Endodermal cell (in vitro differentiated cells): ENCODE results near the gene TCP1. TPM values are rescaled to one million over a fixed set of nuclear protein-coding genes. Genes with fewer than 3 reads are reported as not detected.

Experiments used
- DNase-seq: peaks from one replicate; pipeline ENCODE4 v3.0.0-alpha.2; 2017
- H3K27ac ChIP-seq: 2 replicates; pipeline ENCODE4 v1.5.1; 2013; ENCODE audit warnings: mild to moderate bottlenecking, low read depth, low read length, moderate library complexity
- H3K27me3 ChIP-seq: 2 replicates; pipeline ENCODE4 v1.6.1; 2013; ENCODE audit warnings: mild to moderate bottlenecking, low read length, moderate library complexity; ENCODE audit not compliant: insufficient read depth, control insufficient read depth, poor library complexity, severe bottlenecking
- H3K36me3 ChIP-seq: 2 replicates; pipeline ENCODE4 v1.7.0; 2013; ENCODE audit warnings: mild to moderate bottlenecking, low read length, moderate library complexity; ENCODE audit not compliant: control insufficient read depth, insufficient read depth
- H3K4me1 ChIP-seq: one replicate; pipeline ENCODE4 v1.7.0; 2013; ENCODE audit warnings: low read length; ENCODE audit not compliant: control insufficient read depth, insufficient read depth
- H3K4me3 ChIP-seq: 2 replicates; pipeline ENCODE4 v1.5.1; 2013; ENCODE audit warnings: mild to moderate bottlenecking, low read length, moderate library complexity
- H3K9ac ChIP-seq: 2 replicates; pipeline ENCODE4 v1.6.1; 2013; ENCODE audit warnings: mild to moderate bottlenecking, low read length, moderate library complexity; ENCODE audit not compliant: poor library complexity, severe bottlenecking; ENCODE audit errors: extremely low read depth
- H3K9me3 ChIP-seq: 2 replicates; pipeline ENCODE4 v1.6.1; 2013; ENCODE audit warnings: mild to moderate bottlenecking, low read length, moderate library complexity; ENCODE audit not compliant: control insufficient read depth
- H3K27ac Mint-ChIP-seq: 2 replicates; pipeline ENCODE4 v1.8.0; 2020; ENCODE audit warnings: mixed read lengths
- H3K27me3 Mint-ChIP-seq: 2 replicates; pipeline ENCODE4 v1.8.0; 2021; ENCODE audit warnings: mild to moderate bottlenecking, mixed read lengths; ENCODE audit not compliant: insufficient read depth
- H3K36me3 Mint-ChIP-seq: 2 replicates; pipeline ENCODE4 v1.8.0; 2020; ENCODE audit warnings: low read depth, mixed read lengths
- H3K4me1 Mint-ChIP-seq: 2 replicates; pipeline ENCODE4 v1.8.0; 2020; ENCODE audit warnings: mixed read lengths
- H3K4me3 Mint-ChIP-seq: 2 replicates; pipeline ENCODE4 v1.8.0; 2020; ENCODE audit warnings: mild to moderate bottlenecking, moderate library complexity, mixed read lengths
- H3K9me3 Mint-ChIP-seq: 2 replicates; pipeline ENCODE4 v1.8.0; 2020; ENCODE audit warnings: mild to moderate bottlenecking, mixed read lengths
- CTCF ChIP-seq: fragments of 200-600 bp; sonication (generic); conservative IDR thresholded peaks from 2 replicates; pipeline ENCODE4 v1.5.0; 2021; ENCODE audit warnings: antibody characterized with exemption, mild to moderate bottlenecking
- WGBS, 2 experiments: methylation state at CpG; one replicate each; pipeline versions ENCODE4 v1.1.5 to v1.1.7; 2013; ENCODE audit warnings: missing lambda C conversion rate in 2 of 2, mixed read lengths in 1 of 2; ENCODE audit not compliant: insufficient coverage in 1 of 2, insufficient read length in 1 of 2; 5-methylcytosine and 5-hydroxymethylcytosine counted together
- total RNA-seq, 2 donors: library from RNA; stranded (reverse); fragmentation: NEBNext Ultra II Directional in 1 of 2; extraction: Animal tissue kit (Norgen Biotek cat#: 25700) in 1 of 2; gene quantifications; 2 replicates in 1 of 2; 3 replicates in 1 of 2; pipeline ENCODE4 v1.2.1, GENCODE V29; 2021

Gene TCP1
- total RNA-seq, 2 donors from 2014 or later, result 241 to 246 TPM

DNA sequence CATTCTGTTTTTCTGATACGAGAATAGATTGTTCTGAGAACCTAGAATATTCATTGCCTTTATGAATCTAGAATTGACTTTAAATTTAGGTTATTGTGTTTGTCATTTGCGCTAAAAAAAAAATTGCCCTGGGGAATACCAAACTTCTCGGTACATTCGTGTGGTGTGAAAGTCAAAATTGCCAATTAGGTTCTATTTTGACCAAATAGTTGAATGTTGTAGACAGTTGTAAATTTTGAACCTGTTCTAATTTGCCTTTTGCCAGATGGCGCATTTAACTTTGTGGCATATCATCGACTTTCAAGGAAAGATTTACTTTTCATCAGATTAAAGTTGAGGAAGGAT lies 59.1 kb downstream of the TCP1 start:
- no peak overlapping the region for H3K27ac ChIP-seq
- peaks cover 20% of the 10 kb centered on the region for H3K36me3 Mint-ChIP-seq
- H3K9me3 Mint-ChIP-seq, result no peaks in the 10 kb centered on the region
- H3K27me3 ChIP-seq, result no peaks in the 10 kb centered on the region
- peaks cover 33% of the 10 kb centered on the region for H3K36me3 ChIP-seq
- no peaks in the 10 kb centered on the region for H3K4me1 ChIP-seq
- H3K9ac ChIP-seq, result no peak overlapping the region
- WGBS, 2 experiments, result 92 to 97% methylated on average over 6 of the region's 6 CpGs
- no peak overlapping the region for H3K27ac Mint-ChIP-seq
- no peak for TF ChIP-seq CTCF
- DNase-seq, result no peak
- no peaks in the 10 kb centered on the region for H3K9me3 ChIP-seq
- H3K4me3 ChIP-seq, result peak overlapping the region; percentile 98
- H3K27me3 Mint-ChIP-seq, result no peaks in the 10 kb centered on the region
- H3K4me3 Mint-ChIP-seq, result no peak overlapping the region
- peaks cover 17% of the 10 kb centered on the region for H3K4me1 Mint-ChIP-seq

GRCh38 chr6:159729598-159730331 lies 59.6 kb downstream of the TCP1 start:
- H3K27me3 Mint-ChIP-seq, result no peaks in the 10 kb centered on the region
- peak overlapping the region; percentile 92 for H3K4me3 Mint-ChIP-seq
- no peaks in the 10 kb centered on the region for H3K27me3 ChIP-seq
- H3K4me1 Mint-ChIP-seq, result peaks cover 17% of the 10 kb centered on the region
- no peaks in the 10 kb centered on the region for H3K4me1 ChIP-seq
- no peak overlapping the region for H3K9ac ChIP-seq
- peaks cover 22% of the 10 kb centered on the region for H3K36me3 Mint-ChIP-seq
- H3K9me3 ChIP-seq, result no peaks in the 10 kb centered on the region
- no peak for TF ChIP-seq CTCF
- peak overlapping the region; percentile 98 for H3K4me3 ChIP-seq
- no peak overlapping the region for H3K27ac ChIP-seq
- WGBS, 2 experiments, result 64 to 65% methylated on average over 3 to 4 of the region's 4 CpGs
- peaks cover 35% of the 10 kb centered on the region for H3K36me3 ChIP-seq
- DNase-seq, result no peak
- H3K9me3 Mint-ChIP-seq, result no peaks in the 10 kb centered on the region
- no peak overlapping the region for H3K27ac Mint-ChIP-seq

DNA sequence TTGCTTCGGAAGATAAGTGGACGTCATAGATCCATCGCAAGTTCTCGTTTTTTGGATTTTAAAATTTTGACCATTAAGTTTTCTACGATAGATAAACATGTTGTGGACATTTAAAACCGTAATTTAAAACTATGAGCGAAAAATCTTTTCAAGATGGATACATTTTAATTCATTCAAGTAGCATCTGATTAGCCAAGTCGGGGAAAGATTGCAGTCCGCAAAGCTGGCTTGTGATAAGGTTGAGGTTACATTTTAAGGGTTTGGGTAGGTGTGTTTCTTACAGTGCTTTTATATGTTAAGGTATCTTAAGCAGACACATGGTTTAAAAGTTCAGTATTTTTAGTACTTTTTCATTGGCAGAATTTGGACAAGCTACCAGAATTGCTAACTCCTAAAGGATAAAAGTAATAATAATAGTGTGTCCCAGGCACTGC lies 60.9 kb downstream of the TCP1 start:
- H3K36me3 ChIP-seq, result peaks cover 38% of the 10 kb centered on the region
- peaks cover 17% of the 10 kb centered on the region for H3K4me1 Mint-ChIP-seq
- no peak for DNase-seq
- H3K9me3 ChIP-seq, result peaks cover 10% of the 10 kb centered on the region
- H3K27ac ChIP-seq, result no peak overlapping the region
- H3K9ac ChIP-seq, result peak overlapping the region; percentile 95
- peaks cover 23% of the 10 kb centered on the region for H3K36me3 Mint-ChIP-seq
- H3K27me3 ChIP-seq, result no peaks in the 10 kb centered on the region
- peaks cover under 1% of the 10 kb centered on the region for H3K9me3 Mint-ChIP-seq
- H3K4me3 ChIP-seq, result peak overlapping the region; percentile 98
- peak overlapping the region; percentile 92 for H3K4me3 Mint-ChIP-seq
- no peaks in the 10 kb centered on the region for H3K4me1 ChIP-seq
- H3K27me3 Mint-ChIP-seq, result no peaks in the 10 kb centered on the region
- 0 to 2% methylated on average over 4 to 9 of the region's 9 CpGs for WGBS, 2 experiments
- TF ChIP-seq CTCF, result no peak
- peak overlapping the region; percentile 92 for H3K27ac Mint-ChIP-seq

Other genes starting within 250 kb of the TCP1 start
- 10 to 100 TPM; 64.3 to 88.8 TPM for gene SOD2, start 96.4 kb downstream of the TCP1 start, total RNA-seq
- 100 to 1,000 TPM; 112 to 119 TPM for gene WTAP, start 62.1 kb downstream of the TCP1 start, total RNA-seq
- gene ACAT2, start 27.6 kb downstream of the TCP1 start, total RNA-seq, result 100 to 1,000 TPM; 108 to 147 TPM
- gene MRPL18, start 865 bp upstream of the TCP1 start, total RNA-seq, result 10 to 100 TPM; 46.7 to 56.9 TPM
- not detected for gene PNLDC1, start 10.7 kb upstream of the TCP1 start, total RNA-seq
- gene MAS1, start 101.4 kb upstream of the TCP1 start, total RNA-seq, result not detected
- 100 to 1,000 TPM; 103 to 130 TPM for gene IGF2R, start 179.5 kb upstream of the TCP1 start, total RNA-seq